ENCODE measurements around the gene HSPA6.
"Not testable (repeated sequence)": the region's sequence is repeated elsewhere in the genome, so short reads cannot be mapped to it uniquely, and the experiment has no call there.

- not testable (repeated sequence) for TF ChIP-seq CTCF (IDR thresholded peaks at IDR 0.05; ENCODE audit: insufficient read depth, low read depth, low read length); EZH2 (IDR thresholded peaks at IDR 0.05; ENCODE audit: insufficient read depth, low read length)
Observed at GRCh38 chr1:161553631-161554030, 29.3 kb downstream of the HSPA6 start.

All from astrocyte (in vitro differentiated cells and primary cell).